GM12891 (cell line): ENCODE data around the gene TMEM200A.

ENCODE experiments used
- PAX5 ChIP-seq: IDR thresholded peaks from 2 replicates; pipeline ENCODE4 v1.6.1; 2011; ENCODE audit warnings: low read length, moderate library complexity, mild to moderate bottlenecking; ENCODE audit not compliant: insufficient read depth, severe bottlenecking
- POLR2A ChIP-seq: IDR thresholded peaks from 2 replicates; pipeline ENCODE4 v1.6.1; 2011; ENCODE audit warnings: low read depth, low read length, control low read depth
- POLR2AphosphoS5 ChIP-seq: IDR thresholded peaks from 2 replicates; pipeline ENCODE4 v1.6.1; 2011; ENCODE audit warnings: low read depth, low read length, control low read depth
- TAF1 ChIP-seq: IDR thresholded peaks from 2 replicates; pipeline ENCODE4 v1.6.1; 2011; ENCODE audit warnings: low read depth, low read length, control low read depth

- TF ChIP-seq TAF1, result no peak
- no peak for TF ChIP-seq POLR2A
- no peak for TF ChIP-seq POLR2AphosphoS5
- TF ChIP-seq PAX5, result no peak
Observed at GRCh38 chr6:130486417-130486816, 120.6 kb downstream of the TMEM200A start.
